OCI-LY7 (cell line): ENCODE results near the gene FAHD2A.
"Not testable (repeated sequence)": the region's sequence is repeated elsewhere in the genome, so short reads cannot be mapped to it uniquely, and the experiment has no call there.

Experiments
- CTCF ChIP-seq: fragments of 200-600 bp; sonication (generic); conservative IDR thresholded peaks from 2 replicates; pipeline ENCODE4 v1.5.1; 2014; ENCODE audit warnings: mild to moderate bottlenecking, antibody characterized with exemption, low read length, moderate library complexity, mixed read lengths
- EZH2phosphoT487 ChIP-seq: fragments of 200-600 bp; sonication (generic); IDR thresholded peaks from 2 replicates; pipeline ENCODE4 v1.6.1; 2018; ENCODE audit warnings: low read depth, borderline replicate concordance, mild to moderate bottlenecking, mixed run types, antibody characterized with exemption, low read length, moderate library complexity, mixed read lengths

- TF ChIP-seq CTCF, EZH2phosphoT487: not testable (repeated sequence)
These were observed 13.1 kb downstream of the FAHD2A start for GRCh38 chr2:95415561-95415960.
